ENCODE measurements around the gene SORCS1.
"Not testable (repeated sequence)": the region's sequence is repeated elsewhere in the genome, so short reads cannot be mapped to it uniquely, and the experiment has no call there.

Gene SORCS1

DNA sequence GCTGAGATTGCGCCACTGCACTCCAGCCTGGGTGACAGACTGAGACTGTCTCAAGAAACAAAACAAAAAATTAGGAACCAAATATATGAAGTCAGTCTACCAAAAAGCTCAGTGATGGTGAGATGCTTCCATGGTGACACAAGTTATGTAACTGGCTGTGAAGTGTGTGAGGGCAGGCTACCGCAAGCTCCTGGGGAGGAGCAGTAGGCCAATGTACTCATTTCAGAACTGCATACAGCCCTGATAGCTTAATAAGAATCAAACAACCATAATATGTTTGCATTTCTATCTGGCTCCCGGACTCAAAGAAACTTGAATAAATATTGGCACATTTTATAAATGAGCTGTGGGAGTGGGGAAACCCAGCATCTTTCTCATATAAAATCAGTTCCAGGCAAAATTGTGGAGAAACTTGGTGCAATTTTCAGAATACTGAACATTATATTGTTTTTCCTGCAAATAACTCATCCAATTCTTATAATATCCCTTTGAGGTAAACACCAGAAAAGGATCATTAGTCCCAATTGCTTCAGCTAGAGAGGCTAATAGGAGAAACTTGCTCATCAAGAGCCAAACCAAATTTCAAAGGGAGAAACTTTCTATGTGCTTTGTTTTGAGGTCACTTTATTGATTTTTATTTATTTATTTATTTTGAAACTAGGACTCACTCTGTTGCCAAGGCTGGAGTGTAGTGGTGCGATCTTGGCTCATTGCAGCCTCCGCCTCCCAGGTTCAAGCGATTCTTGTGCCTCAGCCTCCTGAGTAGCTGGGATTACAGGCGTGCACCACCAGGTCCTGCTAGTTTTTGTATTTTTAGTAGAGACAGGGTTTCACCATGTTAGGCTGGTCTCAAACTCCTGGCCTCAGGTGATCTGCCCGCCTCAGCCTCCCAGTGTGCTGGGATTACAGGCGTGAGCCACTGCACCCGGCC is 127.0 kb downstream of the SORCS1 start:
- no peak for DNase-seq

DNA sequence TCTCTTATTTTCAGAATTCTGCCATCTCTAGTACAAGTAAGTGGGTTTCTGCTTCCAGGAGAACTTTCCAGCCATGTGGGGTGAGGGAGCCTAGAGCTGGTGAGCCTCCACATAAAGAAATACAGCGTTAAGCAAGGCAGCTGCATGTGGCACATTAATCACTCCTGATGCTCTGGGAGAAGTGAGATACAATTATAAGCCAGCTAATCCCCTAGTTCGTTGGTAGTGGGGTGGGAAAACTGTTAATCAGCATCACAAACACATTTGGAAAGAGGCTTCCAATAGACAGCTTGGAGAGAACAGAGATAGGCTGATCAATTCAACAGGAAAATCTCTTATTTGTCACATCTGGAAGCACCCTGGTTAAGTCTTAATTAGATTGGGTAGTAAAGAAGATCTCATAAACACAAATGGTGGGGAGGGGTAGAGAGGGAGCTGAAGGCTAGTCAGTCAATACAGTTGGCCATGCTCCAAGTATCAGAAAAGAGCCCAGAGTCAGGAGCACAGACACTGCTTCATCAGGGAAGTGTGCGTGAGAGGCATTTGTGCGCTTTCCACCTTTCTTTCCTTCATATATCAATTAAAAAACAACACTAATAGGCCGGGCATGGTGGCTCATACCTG is 130.6 kb downstream of the SORCS1 start:
- no peak for DNase-seq

DNA sequence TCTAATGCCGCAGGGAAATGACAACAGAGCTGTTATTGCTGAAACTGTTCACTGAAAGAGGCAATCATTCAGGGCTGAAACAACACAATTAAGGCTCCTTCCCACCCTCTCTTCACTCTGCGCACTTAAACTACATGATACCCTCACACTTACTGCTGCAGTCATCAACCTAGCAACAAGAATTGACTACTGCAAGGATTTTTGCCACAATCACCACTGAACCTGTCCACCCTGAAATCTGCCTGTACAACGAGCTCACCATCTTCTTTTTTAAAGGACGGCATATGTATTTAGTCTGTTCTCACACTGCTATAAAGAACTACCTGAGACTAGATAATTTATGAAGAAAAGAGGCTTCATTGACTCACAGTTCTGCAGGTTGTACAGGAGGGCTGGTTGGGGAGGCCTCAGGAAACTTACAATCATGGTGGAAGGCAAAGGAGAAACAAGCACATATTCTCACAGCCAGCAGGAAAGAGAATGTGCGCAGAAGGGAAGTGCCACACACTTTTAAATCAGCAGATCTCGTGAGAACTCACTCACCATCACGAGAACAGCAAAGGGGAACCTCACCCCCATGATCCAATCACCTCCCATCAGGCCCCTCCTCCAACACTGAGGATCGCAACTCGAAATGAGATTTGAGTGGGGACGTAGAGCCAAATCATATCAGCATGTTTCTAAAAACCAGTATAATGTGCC is 131.7 kb downstream of the SORCS1 start:
- DNase-seq = no peak

DNA sequence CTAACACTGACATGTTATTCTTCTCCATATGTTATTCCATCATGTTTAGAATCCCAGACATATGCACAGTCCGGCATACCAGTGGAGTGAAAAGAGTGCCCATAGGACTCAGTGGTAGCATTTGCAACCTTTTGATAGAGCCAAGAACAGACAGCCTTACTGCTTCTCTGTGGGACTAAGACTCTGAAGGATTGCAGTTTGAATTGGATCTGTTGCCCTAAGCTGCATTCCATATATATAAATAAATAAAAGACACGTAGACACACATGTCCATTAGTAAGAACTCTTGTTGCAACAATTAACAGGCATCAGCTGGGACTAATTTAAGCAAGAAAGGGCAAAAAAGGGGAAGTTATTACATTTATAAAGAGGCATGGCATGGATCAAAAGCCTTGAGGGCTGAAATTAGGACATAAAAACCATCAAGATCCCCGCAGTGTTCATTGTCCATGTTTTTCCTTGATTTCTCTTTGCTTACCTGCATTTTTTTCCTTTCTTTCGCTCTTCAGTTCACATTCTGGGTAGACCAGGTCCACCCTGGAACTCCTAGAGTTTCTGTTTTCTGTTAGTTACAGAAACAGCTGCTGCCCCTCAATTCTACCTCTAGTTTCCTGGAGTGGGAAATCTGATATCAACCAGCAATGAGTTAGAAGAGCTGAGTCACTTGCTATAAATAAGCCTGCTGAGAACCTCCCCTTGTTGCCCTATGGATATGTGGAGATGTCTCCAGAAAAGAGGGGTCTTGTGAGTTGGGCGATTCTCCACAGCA is 132.4 kb downstream of the SORCS1 start:
- DNase-seq = peak; percentile 1

DNA sequence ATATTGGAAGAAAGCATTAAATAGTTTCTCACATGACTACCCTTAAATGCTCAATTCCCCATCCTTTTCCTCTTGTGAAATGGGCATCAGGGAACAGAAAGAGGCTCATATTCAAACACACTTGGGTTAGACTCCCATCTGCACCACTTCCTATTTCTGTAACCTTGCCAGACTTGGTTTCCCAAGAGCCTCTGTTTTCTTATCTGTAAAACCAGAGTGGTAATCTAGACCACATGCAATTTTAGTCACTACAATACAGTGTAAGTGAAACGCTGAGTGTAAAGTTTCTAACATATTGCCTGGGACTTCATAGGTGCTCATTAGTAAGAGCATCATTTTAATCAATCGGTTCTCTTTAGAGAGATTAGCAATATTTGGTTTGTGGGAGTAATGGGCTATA is 136.3 kb downstream of the SORCS1 start:
- DNase-seq = no peak

DNA sequence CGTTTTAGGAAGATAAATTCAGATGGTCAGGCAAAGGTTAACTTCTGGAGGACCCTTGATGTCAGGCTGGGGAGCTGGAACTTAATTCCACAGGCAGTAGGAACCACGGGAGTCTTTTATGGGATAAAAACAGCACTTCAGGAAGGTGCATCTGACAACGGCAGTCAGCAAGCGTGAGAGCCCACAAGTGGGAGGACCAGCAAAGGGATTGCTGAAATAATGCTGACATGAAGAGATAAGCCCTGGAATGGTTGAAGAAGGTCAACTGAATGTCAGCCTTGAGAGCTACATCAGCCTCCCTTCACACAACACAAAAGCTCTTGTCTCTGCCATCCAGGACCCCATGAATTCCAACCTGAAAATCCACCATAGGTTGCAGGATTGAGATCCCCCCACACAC is 138.8 kb downstream of the SORCS1 start:
- DNase-seq = no peak

DNA sequence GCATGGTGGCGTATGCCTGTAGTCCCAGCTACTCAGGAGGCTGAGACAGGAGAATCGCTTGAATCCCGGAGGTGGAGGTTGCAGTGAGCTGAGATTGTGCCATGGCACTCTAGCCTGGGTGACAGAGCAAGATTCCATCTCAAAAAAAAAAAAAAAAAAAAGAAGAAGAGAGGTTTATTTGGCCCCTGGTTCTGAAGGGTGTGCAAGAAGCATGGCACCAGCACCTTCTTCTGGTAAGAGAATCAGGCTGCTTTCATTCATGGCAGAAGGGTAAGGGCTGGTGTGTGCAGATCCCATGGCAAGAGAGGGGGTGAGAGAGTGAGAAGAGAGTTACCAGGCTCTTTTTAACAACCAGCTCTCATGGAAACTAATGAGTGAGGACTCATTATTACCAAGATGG is 140.5 kb downstream of the SORCS1 start:
- DNase-seq = not testable (repeated sequence)

DNA sequence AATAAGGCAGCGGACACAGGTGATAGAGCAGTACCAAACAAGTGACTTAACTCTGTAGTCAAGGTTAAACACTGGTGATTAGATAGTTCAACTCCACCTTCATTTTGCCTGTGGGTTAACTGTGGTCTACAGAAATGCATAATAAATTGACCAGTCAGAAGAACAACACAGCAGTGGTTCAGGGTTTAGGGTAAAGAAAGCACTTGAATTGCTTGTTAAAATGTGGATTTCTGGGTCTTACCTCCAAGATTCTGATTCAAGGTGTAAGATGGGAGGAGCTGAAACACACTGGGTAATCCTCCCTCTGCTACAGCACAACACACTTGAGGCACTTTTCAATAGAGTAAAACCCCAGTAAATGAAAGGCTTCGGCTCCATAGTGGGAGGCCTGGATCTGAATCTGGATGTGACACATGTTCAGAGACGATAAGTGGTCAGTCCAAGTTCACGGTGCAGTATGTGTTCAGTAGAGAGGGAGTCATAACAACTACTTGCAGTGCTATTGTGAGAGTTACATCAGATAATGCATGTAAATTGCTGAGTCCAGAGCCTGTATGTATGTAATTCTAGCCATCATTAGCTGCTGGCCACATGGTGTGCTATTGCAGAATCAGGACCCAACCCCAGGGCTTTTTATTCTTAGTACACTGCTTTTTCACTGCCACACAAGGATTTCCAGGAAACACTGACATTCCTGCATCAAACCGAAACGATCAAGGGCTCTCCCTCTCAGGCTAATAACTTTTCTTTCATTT is 141.7 kb downstream of the SORCS1 start:
- DNase-seq = peak; percentile 3

DNA sequence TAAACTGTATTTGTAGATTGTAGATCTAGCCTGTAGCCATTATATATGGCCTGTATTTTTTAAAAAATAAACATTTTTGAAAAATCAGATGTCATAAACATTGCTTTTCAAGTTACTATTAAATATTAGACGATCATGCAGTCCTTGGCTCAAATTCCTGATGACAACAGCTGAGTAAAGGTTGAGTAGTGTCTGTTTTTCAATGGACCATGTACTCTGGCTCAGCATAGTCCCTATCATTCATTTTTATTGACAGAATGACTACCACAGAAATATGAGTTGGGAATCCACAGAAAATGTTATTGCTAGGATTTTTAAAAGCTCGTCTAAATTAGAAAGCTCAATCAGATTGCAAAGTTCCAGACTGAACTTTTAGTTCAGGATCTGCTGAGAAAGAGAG is 145.4 kb downstream of the SORCS1 start:
- no peak for DNase-seq

DNA sequence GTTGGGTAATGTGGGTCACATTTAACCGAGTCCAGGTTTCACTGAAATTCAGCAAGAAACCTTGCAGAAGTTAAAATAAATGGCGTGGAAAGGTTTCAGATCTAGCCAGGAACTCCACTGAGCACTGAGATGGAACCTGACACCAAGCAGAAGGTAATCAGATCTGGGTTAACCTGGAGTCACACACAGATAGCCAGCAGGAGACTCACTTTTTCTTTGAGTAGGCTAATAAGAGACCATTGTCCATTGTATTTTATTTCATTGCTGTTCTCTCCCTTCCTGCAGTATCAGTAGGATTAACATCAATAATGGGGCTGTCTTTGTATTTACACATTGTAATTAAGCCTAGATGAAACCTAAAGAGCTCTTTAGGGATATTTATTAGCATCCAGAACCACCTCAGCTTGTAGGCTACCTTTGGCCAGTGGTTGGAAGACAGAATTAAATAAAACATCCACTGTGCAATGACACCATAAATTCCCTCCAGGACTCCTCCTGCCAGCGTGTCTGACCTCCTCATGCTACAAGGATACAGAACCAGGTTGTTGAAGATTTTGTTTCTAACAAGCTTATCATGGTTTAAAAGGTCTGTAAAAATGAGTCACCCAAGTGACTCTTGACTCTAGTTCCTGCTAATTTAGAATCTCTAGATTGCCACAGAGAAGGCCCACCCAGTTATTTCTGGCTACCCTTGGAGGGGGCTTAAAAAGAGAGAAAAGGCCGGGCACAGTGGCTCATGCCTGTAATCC is 151.1 kb downstream of the SORCS1 start:
- DNase-seq = no peak

DNA sequence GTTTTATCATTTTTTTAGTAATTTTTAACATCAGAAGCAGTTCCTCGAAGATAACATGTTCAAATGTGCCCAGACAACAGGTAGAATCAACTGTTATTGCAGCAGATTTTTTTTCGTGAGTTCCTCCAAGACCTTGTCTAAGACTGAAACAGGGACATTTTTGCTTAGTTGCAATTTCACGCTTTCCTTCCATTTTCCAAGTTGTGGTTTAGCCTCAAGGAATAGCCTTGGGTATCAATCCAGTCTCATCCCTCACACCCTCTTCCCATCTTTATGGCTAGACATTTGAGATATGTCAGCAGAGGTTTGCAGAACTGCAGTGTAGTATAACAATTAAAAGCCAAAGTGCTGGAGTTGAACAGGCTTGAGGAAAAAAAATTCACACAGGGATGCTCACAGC is 152.5 kb downstream of the SORCS1 start:
- DNase-seq = no peak

DNA sequence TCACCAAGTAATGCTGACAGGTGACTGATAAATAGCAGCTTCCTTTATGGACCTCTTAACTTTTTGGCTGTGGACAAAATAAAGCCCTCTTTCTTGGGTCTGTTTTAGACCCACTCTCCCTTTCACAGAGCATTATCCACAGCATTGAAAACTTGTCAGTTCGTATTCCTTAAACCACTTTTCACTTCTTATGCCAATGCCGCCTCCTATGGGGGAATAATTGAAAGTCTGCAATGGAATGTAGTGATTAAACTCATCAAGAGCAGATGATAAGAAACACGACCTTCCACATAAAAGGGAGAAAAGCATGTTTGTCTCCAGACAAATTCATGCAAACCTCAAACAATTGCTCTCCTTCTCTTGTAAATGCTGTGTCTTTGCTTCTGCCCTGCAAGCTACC is 153.4 kb downstream of the SORCS1 start:
- DNase-seq = no peak

DNA sequence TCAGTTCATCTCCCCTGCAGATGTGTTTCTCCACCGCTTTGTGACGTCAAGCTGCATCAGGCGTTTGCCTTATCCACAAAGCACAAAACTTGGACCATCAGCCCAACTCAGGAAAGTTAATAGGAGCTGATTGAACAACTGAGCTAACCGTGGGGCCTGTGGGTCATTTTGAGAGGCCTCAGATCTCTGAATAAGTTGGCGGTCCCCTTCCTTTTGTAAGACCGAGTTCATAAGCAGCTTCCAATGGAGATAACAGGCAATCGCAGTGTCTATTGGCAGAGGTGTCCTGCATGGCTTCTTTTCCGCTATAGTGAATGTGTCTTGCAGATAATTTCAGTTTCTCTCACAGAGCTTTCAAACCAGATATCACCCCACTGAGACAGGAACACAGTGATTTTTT is 154.0 kb downstream of the SORCS1 start:
- no peak for DNase-seq

DNA sequence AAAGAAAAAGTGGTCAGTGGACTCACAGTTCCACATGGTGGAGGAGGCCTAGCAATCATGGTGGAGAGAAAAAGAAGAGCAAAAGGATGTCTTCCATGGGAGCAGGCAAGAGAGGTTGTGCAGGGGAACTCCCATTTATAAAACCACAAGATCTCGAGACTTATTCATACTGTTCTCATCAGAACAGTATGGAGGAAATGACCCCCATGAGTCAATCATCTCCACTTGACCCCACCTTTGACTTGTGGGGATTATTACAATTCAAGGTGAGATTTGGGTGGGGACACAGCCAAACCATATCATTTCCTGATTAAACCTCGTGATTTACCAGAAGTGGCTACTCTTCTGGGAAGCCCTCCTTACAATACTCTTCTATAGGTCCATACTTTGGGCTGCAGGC is 160.1 kb downstream of the SORCS1 start:
- no peak for DNase-seq

DNA sequence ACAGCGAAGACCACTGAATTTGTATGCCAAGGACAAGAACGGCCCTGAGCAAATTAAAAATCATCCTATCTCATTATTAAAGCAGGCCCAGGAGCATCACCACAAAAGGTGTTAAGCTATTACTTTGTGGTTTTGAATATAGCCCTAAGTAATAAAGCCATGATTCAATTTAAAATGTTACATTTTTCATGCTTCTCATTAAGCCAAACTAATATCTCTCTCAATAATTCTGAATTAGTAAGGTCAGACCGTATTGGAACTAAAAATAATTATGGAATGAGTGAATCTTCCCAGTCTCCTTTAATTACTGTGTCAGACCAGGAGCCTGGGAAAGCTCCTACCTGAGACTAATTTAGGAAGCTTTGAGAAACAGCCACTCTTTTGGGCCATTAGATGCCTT is 162.4 kb downstream of the SORCS1 start:
- DNase-seq = no peak

DNA sequence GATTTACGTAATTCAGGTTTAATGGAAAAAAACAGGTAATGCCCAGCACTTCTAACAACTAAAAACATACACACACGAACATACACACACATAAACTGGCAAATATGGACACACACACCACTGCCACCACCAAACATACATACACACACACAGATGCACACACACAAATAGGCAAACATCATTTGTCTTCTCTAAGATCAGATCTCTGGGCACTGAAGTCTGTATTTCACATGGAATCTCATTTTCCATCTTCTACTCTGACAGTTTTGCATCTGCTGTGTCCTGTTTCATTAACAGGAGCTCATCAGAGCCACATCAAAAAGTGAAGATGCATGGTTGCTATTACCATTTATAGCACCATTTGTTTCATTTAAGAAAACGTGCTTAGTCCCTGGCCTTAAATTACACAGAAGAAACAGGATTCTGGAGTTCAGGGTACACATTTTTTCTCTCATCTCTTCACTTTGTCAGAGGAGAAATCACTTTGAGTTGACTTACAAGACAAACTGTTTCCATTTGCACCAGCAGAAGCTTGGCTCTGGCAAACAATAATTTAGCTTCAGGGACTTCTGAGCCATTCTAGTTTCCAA is 165.3 kb downstream of the SORCS1 start:
- DNase-seq = no peak

DNA sequence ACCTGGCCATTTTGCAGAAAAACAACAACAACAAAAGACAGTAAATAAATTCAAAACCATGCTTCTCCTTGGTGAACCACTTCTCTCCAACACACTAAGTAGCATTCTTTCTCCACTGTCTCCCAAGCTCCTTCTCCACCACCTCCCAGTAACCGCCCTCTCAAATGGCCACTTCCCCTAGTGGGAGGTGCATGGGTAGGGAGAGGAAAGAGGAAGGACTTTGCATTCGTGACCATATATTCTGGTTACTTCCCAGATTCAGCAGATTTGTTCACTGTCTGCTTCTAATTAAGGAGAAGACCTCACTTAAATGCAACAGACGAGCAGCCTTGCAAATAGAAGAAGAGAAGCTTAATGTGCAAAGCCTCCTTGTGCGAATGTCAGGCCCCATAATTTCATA is 166.8 kb downstream of the SORCS1 start:
- DNase-seq = no peak

DNA sequence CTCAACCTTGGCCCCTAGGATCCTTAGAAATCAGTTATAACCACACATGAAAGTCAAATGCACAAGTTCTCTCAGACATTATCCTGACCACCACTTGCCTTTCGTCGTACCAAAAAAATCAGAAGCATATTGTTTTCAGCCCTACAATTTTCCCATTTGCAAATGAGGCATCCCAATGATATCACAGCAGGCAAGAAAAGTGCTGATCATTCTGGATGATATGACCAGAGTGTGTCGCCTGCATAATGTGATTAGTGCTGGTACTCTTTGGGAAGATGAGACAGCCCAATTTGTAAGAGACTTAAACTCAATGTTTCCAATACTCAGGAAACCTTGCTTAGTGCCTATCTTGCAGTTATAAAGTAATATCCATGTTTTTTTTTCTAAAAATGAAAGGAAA is 168.0 kb downstream of the SORCS1 start:
- no peak for DNase-seq

DNA sequence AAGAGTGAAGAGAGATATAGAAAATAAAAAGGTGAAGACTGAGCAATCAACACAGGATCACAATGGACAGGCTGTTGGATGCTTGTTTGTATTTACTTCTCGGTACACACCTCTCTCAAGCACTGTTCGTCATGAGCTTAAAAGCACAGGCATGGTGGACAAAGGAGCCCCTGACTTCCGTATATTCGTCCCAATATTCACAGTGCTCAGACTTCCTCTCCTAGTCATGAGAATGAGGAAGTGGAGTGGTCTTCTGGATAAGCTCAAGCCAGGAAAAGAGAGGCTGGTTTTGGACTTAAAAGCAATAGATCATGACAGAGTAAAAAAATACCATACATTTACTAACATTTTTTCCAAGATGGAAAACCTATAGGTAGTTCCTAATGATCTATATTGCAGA is 172.5 kb downstream of the SORCS1 start:
- DNase-seq = no peak

DNA sequence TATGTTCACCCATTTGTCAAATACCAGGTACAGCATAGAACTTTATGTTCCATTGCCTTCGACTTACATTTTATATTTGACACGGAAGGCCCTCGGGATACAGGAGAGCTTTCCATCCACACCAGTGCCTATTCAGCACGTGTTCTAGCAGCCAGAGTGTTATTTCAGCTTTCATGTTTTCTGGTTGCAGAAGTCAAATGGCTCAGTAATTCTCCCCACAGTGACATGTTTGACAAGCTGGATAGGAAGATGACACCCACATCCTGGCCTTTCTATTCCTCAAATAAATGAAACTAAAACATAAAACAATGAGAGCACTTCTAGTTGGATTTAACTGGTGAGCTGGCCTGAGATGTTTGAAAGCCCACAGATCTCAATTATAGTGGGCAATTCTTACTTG is 173.4 kb downstream of the SORCS1 start:
- DNase-seq = no peak

DNA sequence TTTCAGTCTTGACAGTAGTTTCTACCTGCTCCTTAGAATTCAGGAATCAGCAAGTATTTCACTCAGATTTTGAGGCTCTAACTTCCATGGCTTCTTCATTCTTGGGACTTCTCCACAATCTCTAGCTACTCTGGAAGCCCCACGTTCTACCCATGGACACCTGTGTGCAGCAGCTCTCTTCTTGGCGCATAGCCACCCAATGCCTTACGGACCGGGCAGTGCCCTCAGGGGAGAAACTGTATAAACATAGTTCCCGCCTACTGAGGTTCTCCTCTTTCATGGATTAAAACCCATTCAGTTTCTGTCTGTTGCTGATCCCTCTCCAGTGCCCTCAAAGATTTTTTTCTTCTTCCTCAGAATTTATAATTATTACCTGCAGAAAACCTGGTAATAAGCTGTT is 177.1 kb downstream of the SORCS1 start:
- no peak for DNase-seq

Measured in DMS 273 treated with DMSO at 0.1 percent for 48 hours (cell line).